SK-N-SH (cell line): ENCODE measurements around the gene STIL. TPM values are rescaled to one million over a fixed set of nuclear protein-coding genes. Genes with fewer than 3 reads are reported as not detected.

Experiments
- CTCF ChIA-PET: fragments of 300-600, 350-600 bp; formaldehyde crosslinking; extraction: SDS; loops from one replicate; lab custom pipeline; 2021; lab: Yijun Ruan, JAX
- POLR2A ChIA-PET: fragments of 350-600 bp; sonication (Branson Sonifier 250); formaldehyde crosslinking; extraction: SDS; loops from one replicate; lab custom pipeline; 2020; ENCODE audit warnings: antibody characterized with exemption, inconsistent platforms; lab: Yijun Ruan, JAX
- DNase-seq: peaks from one replicate; pipeline ENCODE4 v3.0.0; 2012
- H2AFZ ChIP-seq: fragments of 200-600 bp; sonication (generic); 2 replicates; pipeline ENCODE4 v1.8.1; 2016; ENCODE audit warnings: antibody characterized with exemption, mild to moderate bottlenecking, low read depth
- H3F3A ChIP-seq: fragments of 200-600 bp; sonication (generic); replicated peaks from 2 replicates; pipeline ENCODE3; 2016; ENCODE audit warnings: antibody characterized with exemption, mild to moderate bottlenecking; ENCODE audit not compliant: insufficient read depth
- H3K27ac ChIP-seq, 2 experiments: fragments of 200-500 bp in 1 of 2; fragments of 200-600 bp in 1 of 2; sonication (Bioruptor generic) in 1 of 2; sonication (generic), shearing (Covaris generic) in 1 of 2; 2 replicates each; pipeline versions ENCODE4 v1.5.1 to v1.6.1; 2014 to 2016; ENCODE audit warnings: low read depth in 2 of 2, inconsistent platforms in 1 of 2, low read length in 1 of 2, mild to moderate bottlenecking in 1 of 2, mixed read lengths in 1 of 2
- H3K27me3 ChIP-seq: fragments of 200-600 bp; sonication (generic), shearing (Covaris generic); 2 replicates; pipeline ENCODE4 v1.6.1; 2016; ENCODE audit warnings: mixed run types; ENCODE audit not compliant: insufficient read depth
- H3K36me3 ChIP-seq, 2 experiments: fragments of 200-500 bp in 1 of 2; fragments of 200-600 bp in 1 of 2; sonication (Bioruptor generic) in 1 of 2; sonication (generic) in 1 of 2; replicated peaks in 1 of 2; 2 replicates each; pipeline versions ENCODE3 to v1.5.1; 2014 to 2016; ENCODE audit warnings: low read length in 1 of 2, mild to moderate bottlenecking in 1 of 2; ENCODE audit not compliant: insufficient read depth in 2 of 2, control insufficient read depth in 1 of 2
- H3K4me1 ChIP-seq, 2 experiments: fragments of 200-500 bp in 1 of 2; fragments of 200-600 bp in 1 of 2; sonication (Bioruptor generic) in 1 of 2; sonication (generic), shearing (Covaris generic) in 1 of 2; 2 replicates each; pipeline versions ENCODE4 v1.5.1 to v1.6.1; 2014 to 2016; ENCODE audit warnings: low read depth in 1 of 2, low read length in 1 of 2, mixed run types in 1 of 2; ENCODE audit not compliant: insufficient read depth in 2 of 2, control insufficient read depth in 1 of 2
- H3K4me2 ChIP-seq: fragments of 200-600 bp; sonication (generic), shearing (Covaris generic); 2 replicates; pipeline ENCODE4 v1.6.1; 2017; ENCODE audit warnings: mixed run types
- H3K4me3 ChIP-seq, 2 experiments: fragments of 200-500 bp in 1 of 2; fragments of 200-600 bp in 1 of 2; sonication (Bioruptor generic) in 1 of 2; sonication (generic), shearing (Covaris generic) in 1 of 2; 2 replicates each; pipeline versions ENCODE4 v1.5.1 to v1.8.1; 2014 to 2016; ENCODE audit warnings: low read depth in 2 of 2, inconsistent platforms in 1 of 2, low read length in 1 of 2, mild to moderate bottlenecking in 1 of 2, mixed read lengths in 1 of 2, moderate library complexity in 1 of 2
- H3K79me2 ChIP-seq: fragments of 200-600 bp; sonication (generic); 2 replicates; pipeline ENCODE4 v1.8.1; 2017; ENCODE audit warnings: mild to moderate bottlenecking; ENCODE audit not compliant: insufficient read depth
- H3K9ac ChIP-seq: fragments of 200-600 bp; sonication (generic); 2 replicates; pipeline ENCODE4 v1.6.1; 2017; ENCODE audit warnings: mixed run types
- H3K9me2 ChIP-seq: fragments of 200-600 bp; sonication (generic); 2 replicates; pipeline ENCODE4 v1.6.1; 2017; ENCODE audit warnings: mixed run types
- H3K9me3 ChIP-seq: fragments of 200-600 bp; sonication (generic); 2 replicates; pipeline ENCODE4 v1.6.1; 2017; ENCODE audit warnings: mixed run types, mild to moderate bottlenecking, moderate library complexity
- H4K20me1 ChIP-seq: fragments of 200-600 bp; sonication (generic); 2 replicates; pipeline ENCODE4 v1.6.1; 2017; ENCODE audit warnings: mild to moderate bottlenecking, mixed run types; ENCODE audit not compliant: insufficient read depth
- EZH2phosphoT487 ChIP-seq: fragments of 200-600 bp; sonication (generic); IDR thresholded peaks from 2 replicates; pipeline ENCODE4 v1.6.1; 2017; ENCODE audit warnings: low read depth, mixed run types, mild to moderate bottlenecking, antibody characterized with exemption, moderate library complexity, borderline replicate concordance
- FOSL2 ChIP-seq: IDR thresholded peaks from 2 replicates; pipeline ENCODE4 v1.4.0; 2012; ENCODE audit warnings: low read depth, mild to moderate bottlenecking, moderate library complexity, borderline replicate concordance
- FOXJ3 ChIP-seq: sonication (generic); formaldehyde crosslinking; IDR thresholded peaks from 2 replicates; pipeline ENCODE4 v1.5.1; 2020; ENCODE audit warnings: mild to moderate bottlenecking, missing genetic modification reagents
- GATA2 ChIP-seq: sonication (generic); formaldehyde crosslinking; IDR thresholded peaks from 2 replicates; pipeline ENCODE4 v1.5.0; 2020; ENCODE audit warnings: mild to moderate bottlenecking, missing genetic modification reagents
- MEF2A ChIP-seq: IDR thresholded peaks from 2 replicates; pipeline ENCODE4 v1.4.0; 2012; ENCODE audit warnings: low read depth, borderline replicate concordance
- MXI1 ChIP-seq: IDR thresholded peaks from 2 replicates; pipeline ENCODE4 v1.6.1; 2012; ENCODE audit warnings: mild to moderate bottlenecking, low read depth, low read length, improper control_type of control experiment
- NFIC ChIP-seq: IDR thresholded peaks from 2 replicates; pipeline ENCODE4 v1.4.0; 2012; ENCODE audit warnings: borderline replicate concordance
- POLR2AphosphoS5 ChIP-seq: IDR thresholded peaks from 2 replicates; pipeline ENCODE4 v1.6.1; 2012; ENCODE audit warnings: low read depth, low read length
- RAD21 ChIP-seq: IDR thresholded peaks from 2 replicates; pipeline ENCODE4 v1.6.1; 2012; ENCODE audit warnings: mild to moderate bottlenecking, low read length
- SIN3A ChIP-seq: IDR thresholded peaks from 2 replicates; pipeline ENCODE4 v1.6.1; 2012; ENCODE audit warnings: low read depth, mild to moderate bottlenecking, low read length, moderate library complexity, borderline replicate concordance
- TAF1 ChIP-seq: IDR thresholded peaks from 2 replicates; pipeline ENCODE4 v1.6.1; 2012; ENCODE audit warnings: low read depth, mild to moderate bottlenecking, low read length, moderate library complexity, borderline replicate concordance
- WGBS: methylation state at CpG from one replicate; pipeline ENCODE4 v1.1.6; 2017; ENCODE audit warnings: low lambda C conversion rate; 5-methylcytosine and 5-hydroxymethylcytosine counted together
- polyA plus RNA-seq, 3 experiments: library from polyadenylated mRNA; depleted of rRNA; stranded (reverse); fragments of >200 nt; gene quantifications; 2 replicates each; pipeline ENCODE4 v1.2.3, GENCODE V29; 2012
- TF ChIP-seq, protein P1 (sequence below): IDR thresholded peaks from 2 replicates; pipeline ENCODE4 v1.6.1; 2012; ENCODE audit warnings: mild to moderate bottlenecking, low read depth, low read length, moderate library complexity
- TF ChIP-seq, protein P2 (sequence below): IDR thresholded peaks from 2 replicates; pipeline ENCODE4; 2012
- TF ChIP-seq, protein P3 (sequence below): IDR thresholded peaks from 2 replicates; pipeline ENCODE4 v1.4.0; 2012; ENCODE audit warnings: low read depth, borderline replicate concordance
- TF ChIP-seq, protein P4 (sequence below): fragments of 150-350 bp; IDR thresholded peaks from 2 replicates; pipeline ENCODE4 v1.6.1; 2016; ENCODE audit warnings: mild to moderate bottlenecking, low read depth, low read length
- TF ChIP-seq, protein P5 (sequence below): fragments of 200-600 bp; sonication (generic); IDR thresholded peaks from 2 replicates; pipeline ENCODE4 v1.6.1; 2017; ENCODE audit warnings: antibody characterized with exemption, mild to moderate bottlenecking, moderate library complexity

STIL gene
- polyA plus RNA-seq, 1 of the 3 experiments (the other 2 are of a cell fraction): 4.9 TPM

DNA sequence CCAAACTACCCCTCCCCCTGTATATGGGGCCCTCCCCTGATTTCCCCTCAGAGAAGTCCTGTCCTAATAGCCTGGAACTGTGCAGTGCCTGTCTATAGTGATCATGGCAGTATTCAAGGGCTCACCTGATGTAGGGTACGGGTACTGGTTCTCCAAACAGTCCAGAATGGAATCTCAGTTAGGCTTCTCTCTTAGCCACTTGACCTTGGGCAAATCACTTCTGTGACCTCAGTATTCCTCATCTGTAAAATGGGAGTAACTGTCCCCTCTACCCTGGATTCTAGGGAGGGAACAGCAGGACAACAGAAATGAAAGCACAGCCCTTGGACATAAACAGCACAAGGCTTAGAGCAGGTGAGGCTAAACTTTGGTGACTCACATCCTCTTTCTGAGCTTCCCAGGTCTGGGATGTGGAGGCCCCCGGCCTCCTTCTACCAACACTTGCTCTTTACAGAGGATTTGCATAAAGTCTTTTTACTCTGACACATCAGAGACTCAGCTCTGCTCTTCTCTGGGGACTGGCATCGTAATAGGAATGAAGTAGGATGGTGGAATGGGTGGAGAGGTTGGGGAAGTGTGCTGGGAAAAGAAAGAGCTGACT is 104.1 kb downstream of the STIL start (continued):
- no peak for TF ChIP-seq GATA2 (CRISPR knock-in tag)
- TF ChIP-seq, protein P1, sequence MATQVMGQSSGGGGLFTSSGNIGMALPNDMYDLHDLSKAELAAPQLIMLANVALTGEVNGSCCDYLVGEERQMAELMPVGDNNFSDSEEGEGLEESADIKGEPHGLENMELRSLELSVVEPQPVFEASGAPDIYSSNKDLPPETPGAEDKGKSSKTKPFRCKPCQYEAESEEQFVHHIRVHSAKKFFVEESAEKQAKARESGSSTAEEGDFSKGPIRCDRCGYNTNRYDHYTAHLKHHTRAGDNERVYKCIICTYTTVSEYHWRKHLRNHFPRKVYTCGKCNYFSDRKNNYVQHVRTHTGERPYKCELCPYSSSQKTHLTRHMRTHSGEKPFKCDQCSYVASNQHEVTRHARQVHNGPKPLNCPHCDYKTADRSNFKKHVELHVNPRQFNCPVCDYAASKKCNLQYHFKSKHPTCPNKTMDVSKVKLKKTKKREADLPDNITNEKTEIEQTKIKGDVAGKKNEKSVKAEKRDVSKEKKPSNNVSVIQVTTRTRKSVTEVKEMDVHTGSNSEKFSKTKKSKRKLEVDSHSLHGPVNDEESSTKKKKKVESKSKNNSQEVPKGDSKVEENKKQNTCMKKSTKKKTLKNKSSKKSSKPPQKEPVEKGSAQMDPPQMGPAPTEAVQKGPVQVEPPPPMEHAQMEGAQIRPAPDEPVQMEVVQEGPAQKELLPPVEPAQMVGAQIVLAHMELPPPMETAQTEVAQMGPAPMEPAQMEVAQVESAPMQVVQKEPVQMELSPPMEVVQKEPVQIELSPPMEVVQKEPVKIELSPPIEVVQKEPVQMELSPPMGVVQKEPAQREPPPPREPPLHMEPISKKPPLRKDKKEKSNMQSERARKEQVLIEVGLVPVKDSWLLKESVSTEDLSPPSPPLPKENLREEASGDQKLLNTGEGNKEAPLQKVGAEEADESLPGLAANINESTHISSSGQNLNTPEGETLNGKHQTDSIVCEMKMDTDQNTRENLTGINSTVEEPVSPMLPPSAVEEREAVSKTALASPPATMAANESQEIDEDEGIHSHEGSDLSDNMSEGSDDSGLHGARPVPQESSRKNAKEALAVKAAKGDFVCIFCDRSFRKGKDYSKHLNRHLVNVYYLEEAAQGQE: no peak
- TF ChIP-seq TAF1: no peak

DNA sequence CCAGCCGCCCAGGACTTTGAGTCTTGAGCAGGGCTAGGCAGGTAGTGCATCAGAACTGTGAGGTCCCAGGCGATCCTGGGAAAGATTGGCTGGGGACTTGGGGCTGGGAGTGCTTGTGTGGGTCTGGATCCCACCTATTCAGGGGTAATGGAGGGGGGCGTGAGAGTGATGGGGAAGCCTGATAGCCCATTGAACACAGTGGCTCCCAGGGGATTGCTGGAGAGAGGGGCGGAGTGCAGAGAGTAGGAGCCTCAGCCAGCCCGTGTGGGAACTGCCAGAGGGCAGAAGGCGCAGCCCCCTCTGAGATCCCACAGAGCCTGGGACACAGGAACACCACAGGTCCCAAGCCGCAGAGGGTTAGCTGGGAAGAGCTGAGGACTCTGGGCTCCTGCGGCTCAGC is 104.9 kb downstream of the STIL start:
- WGBS: 47% methylated on average over 6 of the region's 8 CpGs
- no peaks in the 10 kb centered on the region for H4K20me1 ChIP-seq
- no peak overlapping the region for H3K4me3 ChIP-seq
- peaks cover 8% of the 10 kb centered on the region; the same call in 1 of the 2 replicates for H3K27me3 ChIP-seq
- no peaks in the 10 kb centered on the region for H3K4me1 ChIP-seq
- H3K36me3 ChIP-seq: no peaks in the 10 kb centered on the region
- DNase-seq: no peak
- H3K4me2 ChIP-seq: no peak overlapping the region
- no peaks in the 10 kb centered on the region for H3K9me2 ChIP-seq
- H3K9me3 ChIP-seq: no peaks in the 10 kb centered on the region
- POLR2A ChIA-PET: no interaction called here
- CTCF ChIA-PET: interaction anchor here (1.1 to 1.3 kb wide), 3 partner anchors 30 to 180 kb away, joined by 3 read pairs; no protein-coding TSS in a partner anchor
- no peaks in the 10 kb centered on the region for H3F3A ChIP-seq
- no peaks in the 10 kb centered on the region for H3K79me2 ChIP-seq
- H2AFZ ChIP-seq: no peak overlapping the region
- H3K27ac ChIP-seq: no peak overlapping the region
- H3K9ac ChIP-seq: no peak overlapping the region
- TF ChIP-seq, protein P2, sequence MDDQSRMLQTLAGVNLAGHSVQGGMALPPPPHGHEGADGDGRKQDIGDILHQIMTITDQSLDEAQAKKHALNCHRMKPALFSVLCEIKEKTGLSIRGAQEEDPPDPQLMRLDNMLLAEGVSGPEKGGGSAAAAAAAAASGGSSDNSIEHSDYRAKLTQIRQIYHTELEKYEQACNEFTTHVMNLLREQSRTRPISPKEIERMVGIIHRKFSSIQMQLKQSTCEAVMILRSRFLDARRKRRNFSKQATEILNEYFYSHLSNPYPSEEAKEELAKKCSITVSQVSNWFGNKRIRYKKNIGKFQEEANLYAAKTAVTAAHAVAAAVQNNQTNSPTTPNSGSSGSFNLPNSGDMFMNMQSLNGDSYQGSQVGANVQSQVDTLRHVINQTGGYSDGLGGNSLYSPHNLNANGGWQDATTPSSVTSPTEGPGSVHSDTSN: no peak
- TF ChIP-seq EZH2phosphoT487 (no peak), POLR2AphosphoS5 (no peak), GATA2 (CRISPR knock-in tag) (no peak), NFIC (no peak), MEF2A (no peak), RAD21 (no peak), SIN3A (no peak), FOSL2 (no peak), FOXJ3 (CRISPR knock-in tag) (no peak), MXI1 (no peak)
- TF ChIP-seq, protein P1: no peak
- TF ChIP-seq, protein P3, sequence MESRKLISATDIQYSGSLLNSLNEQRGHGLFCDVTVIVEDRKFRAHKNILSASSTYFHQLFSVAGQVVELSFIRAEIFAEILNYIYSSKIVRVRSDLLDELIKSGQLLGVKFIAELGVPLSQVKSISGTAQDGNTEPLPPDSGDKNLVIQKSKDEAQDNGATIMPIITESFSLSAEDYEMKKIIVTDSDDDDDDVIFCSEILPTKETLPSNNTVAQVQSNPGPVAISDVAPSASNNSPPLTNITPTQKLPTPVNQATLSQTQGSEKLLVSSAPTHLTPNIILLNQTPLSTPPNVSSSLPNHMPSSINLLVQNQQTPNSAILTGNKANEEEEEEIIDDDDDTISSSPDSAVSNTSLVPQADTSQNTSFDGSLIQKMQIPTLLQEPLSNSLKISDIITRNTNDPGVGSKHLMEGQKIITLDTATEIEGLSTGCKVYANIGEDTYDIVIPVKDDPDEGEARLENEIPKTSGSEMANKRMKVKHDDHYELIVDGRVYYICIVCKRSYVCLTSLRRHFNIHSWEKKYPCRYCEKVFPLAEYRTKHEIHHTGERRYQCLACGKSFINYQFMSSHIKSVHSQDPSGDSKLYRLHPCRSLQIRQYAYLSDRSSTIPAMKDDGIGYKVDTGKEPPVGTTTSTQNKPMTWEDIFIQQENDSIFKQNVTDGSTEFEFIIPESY: no peak
- TF ChIP-seq, protein P4, sequence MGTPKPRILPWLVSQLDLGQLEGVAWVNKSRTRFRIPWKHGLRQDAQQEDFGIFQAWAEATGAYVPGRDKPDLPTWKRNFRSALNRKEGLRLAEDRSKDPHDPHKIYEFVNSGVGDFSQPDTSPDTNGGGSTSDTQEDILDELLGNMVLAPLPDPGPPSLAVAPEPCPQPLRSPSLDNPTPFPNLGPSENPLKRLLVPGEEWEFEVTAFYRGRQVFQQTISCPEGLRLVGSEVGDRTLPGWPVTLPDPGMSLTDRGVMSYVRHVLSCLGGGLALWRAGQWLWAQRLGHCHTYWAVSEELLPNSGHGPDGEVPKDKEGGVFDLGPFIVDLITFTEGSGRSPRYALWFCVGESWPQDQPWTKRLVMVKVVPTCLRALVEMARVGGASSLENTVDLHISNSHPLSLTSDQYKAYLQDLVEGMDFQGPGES: no peak
- TF ChIP-seq, protein P5, sequence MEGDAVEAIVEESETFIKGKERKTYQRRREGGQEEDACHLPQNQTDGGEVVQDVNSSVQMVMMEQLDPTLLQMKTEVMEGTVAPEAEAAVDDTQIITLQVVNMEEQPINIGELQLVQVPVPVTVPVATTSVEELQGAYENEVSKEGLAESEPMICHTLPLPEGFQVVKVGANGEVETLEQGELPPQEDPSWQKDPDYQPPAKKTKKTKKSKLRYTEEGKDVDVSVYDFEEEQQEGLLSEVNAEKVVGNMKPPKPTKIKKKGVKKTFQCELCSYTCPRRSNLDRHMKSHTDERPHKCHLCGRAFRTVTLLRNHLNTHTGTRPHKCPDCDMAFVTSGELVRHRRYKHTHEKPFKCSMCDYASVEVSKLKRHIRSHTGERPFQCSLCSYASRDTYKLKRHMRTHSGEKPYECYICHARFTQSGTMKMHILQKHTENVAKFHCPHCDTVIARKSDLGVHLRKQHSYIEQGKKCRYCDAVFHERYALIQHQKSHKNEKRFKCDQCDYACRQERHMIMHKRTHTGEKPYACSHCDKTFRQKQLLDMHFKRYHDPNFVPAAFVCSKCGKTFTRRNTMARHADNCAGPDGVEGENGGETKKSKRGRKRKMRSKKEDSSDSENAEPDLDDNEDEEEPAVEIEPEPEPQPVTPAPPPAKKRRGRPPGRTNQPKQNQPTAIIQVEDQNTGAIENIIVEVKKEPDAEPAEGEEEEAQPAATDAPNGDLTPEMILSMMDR: no peak
